ENCODE measurements around the gene TMED1. TPM values are rescaled to one million over a fixed set of nuclear protein-coding genes. Genes with fewer than 3 reads are reported as not detected.

TMED1 gene
- total and polyA plus RNA-seq, 9 of the 15 experiments (the other 6 are each of a cell fraction or from before 2014, with no cell fraction given), result 0.86 to 30.2 (median 23.5) TPM

DNA sequence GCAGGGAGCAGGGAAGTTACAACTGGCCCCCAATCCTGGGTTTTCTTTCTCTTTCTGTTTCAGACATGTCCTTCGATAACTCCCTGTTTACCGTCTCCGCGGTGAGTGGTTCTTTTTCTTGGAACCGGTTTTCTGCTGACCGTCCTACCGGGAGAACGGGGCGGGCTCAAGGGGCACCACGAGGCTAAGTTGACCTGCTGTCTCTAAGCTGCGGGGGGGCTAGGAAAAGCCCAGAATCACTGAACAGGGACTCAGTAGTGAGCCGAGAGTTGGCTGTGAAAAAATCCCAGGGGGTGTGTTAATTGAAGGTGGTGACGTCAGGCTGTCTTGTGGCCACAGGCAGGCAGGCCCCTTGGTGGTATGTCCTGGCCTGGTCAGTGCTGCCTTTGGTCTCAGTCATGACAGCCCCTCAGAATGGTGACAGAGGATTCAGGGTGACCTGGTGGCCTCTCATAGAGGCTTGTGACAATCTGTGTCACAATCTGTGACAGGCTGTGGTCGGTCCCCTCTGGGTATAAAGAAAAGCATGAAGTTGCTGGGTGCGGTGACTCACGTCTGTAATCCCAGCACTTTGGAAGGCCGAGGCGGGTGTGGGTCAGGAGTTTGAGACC lies 27.2 kb upstream of the TMED1 start (continued):
- TF ChIP-seq, protein P1, sequence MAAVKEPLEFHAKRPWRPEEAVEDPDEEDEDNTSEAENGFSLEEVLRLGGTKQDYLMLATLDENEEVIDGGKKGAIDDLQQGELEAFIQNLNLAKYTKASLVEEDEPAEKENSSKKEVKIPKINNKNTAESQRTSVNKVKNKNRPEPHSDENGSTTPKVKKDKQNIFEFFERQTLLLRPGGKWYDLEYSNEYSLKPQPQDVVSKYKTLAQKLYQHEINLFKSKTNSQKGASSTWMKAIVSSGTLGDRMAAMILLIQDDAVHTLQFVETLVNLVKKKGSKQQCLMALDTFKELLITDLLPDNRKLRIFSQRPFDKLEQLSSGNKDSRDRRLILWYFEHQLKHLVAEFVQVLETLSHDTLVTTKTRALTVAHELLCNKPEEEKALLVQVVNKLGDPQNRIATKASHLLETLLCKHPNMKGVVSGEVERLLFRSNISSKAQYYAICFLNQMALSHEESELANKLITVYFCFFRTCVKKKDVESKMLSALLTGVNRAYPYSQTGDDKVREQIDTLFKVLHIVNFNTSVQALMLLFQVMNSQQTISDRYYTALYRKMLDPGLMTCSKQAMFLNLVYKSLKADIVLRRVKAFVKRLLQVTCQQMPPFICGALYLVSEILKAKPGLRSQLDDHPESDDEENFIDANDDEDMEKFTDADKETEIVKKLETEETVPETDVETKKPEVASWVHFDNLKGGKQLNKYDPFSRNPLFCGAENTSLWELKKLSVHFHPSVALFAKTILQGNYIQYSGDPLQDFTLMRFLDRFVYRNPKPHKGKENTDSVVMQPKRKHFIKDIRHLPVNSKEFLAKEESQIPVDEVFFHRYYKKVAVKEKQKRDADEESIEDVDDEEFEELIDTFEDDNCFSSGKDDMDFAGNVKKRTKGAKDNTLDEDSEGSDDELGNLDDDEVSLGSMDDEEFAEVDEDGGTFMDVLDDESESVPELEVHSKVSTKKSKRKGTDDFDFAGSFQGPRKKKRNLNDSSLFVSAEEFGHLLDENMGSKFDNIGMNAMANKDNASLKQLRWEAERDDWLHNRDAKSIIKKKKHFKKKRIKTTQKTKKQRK (IDR thresholded peaks at IDR 0.05; ENCODE audit: borderline replicate concordance, low read depth, low read length), result no peak
- TF ChIP-seq CREM (IDR thresholded peaks at IDR 0.05; ENCODE audit: low read depth), result peak; percentile 78
- TF ChIP-seq ZNF699 (CRISPR knock-in tag; IDR thresholded peaks at IDR 0.05; ENCODE audit: insufficient replicate concordance), result no peak
- TF ChIP-seq, protein P2, sequence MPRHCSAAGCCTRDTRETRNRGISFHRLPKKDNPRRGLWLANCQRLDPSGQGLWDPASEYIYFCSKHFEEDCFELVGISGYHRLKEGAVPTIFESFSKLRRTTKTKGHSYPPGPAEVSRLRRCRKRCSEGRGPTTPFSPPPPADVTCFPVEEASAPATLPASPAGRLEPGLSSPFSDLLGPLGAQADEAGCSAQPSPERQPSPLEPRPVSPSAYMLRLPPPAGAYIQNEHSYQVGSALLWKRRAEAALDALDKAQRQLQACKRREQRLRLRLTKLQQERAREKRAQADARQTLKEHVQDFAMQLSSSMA (CRISPR knock-in tag; IDR thresholded peaks at IDR 0.05), result no peak
- TF ChIP-seq L3MBTL2 (IDR thresholded peaks at IDR 0.05), result peak; percentile 76
- TF ChIP-seq JUND (IDR thresholded peaks at IDR 0.05; ENCODE audit: borderline replicate concordance, low read depth, low read length), result peak; percentile 59; the same call in 1 of the 2 replicates
- peak; percentile 83; the same call in 2 of the 3 replicates for TF ChIP-seq JUND (tag; IDR thresholded peaks at IDR 0.05; ENCODE audit: borderline replicate concordance, low read depth, low read length)
- TF ChIP-seq HNRNPLL (IDR thresholded peaks at IDR 0.05; ENCODE audit: low read depth, low read length, poor library complexity, severe bottlenecking), result no peak
- TF ChIP-seq, protein P3, sequence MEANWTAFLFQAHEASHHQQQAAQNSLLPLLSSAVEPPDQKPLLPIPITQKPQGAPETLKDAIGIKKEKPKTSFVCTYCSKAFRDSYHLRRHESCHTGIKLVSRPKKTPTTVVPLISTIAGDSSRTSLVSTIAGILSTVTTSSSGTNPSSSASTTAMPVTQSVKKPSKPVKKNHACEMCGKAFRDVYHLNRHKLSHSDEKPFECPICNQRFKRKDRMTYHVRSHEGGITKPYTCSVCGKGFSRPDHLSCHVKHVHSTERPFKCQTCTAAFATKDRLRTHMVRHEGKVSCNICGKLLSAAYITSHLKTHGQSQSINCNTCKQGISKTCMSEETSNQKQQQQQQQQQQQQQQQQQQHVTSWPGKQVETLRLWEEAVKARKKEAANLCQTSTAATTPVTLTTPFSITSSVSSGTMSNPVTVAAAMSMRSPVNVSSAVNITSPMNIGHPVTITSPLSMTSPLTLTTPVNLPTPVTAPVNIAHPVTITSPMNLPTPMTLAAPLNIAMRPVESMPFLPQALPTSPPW (CRISPR knock-in tag; IDR thresholded peaks at IDR 0.05), result peak; percentile 88
- TF ChIP-seq, protein P4, sequence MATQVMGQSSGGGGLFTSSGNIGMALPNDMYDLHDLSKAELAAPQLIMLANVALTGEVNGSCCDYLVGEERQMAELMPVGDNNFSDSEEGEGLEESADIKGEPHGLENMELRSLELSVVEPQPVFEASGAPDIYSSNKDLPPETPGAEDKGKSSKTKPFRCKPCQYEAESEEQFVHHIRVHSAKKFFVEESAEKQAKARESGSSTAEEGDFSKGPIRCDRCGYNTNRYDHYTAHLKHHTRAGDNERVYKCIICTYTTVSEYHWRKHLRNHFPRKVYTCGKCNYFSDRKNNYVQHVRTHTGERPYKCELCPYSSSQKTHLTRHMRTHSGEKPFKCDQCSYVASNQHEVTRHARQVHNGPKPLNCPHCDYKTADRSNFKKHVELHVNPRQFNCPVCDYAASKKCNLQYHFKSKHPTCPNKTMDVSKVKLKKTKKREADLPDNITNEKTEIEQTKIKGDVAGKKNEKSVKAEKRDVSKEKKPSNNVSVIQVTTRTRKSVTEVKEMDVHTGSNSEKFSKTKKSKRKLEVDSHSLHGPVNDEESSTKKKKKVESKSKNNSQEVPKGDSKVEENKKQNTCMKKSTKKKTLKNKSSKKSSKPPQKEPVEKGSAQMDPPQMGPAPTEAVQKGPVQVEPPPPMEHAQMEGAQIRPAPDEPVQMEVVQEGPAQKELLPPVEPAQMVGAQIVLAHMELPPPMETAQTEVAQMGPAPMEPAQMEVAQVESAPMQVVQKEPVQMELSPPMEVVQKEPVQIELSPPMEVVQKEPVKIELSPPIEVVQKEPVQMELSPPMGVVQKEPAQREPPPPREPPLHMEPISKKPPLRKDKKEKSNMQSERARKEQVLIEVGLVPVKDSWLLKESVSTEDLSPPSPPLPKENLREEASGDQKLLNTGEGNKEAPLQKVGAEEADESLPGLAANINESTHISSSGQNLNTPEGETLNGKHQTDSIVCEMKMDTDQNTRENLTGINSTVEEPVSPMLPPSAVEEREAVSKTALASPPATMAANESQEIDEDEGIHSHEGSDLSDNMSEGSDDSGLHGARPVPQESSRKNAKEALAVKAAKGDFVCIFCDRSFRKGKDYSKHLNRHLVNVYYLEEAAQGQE (IDR thresholded peaks at IDR 0.05; ENCODE audit: borderline replicate concordance), result peak; percentile 20; the same call in 1 of the 2 replicates
- TF ChIP-seq, protein P4 (CRISPR knock-in tag; IDR thresholded peaks at IDR 0.05; ENCODE audit: low read depth), result no peak
- TF ChIP-seq, protein P5, sequence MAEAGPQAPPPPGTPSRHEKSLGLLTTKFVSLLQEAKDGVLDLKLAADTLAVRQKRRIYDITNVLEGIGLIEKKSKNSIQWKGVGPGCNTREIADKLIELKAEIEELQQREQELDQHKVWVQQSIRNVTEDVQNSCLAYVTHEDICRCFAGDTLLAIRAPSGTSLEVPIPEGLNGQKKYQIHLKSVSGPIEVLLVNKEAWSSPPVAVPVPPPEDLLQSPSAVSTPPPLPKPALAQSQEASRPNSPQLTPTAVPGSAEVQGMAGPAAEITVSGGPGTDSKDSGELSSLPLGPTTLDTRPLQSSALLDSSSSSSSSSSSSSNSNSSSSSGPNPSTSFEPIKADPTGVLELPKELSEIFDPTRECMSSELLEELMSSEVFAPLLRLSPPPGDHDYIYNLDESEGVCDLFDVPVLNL (CRISPR knock-in tag; IDR thresholded peaks at IDR 0.05; ENCODE audit: low read depth), result no peak

All from K562 (cell line).